ENCODE measurements around the gene CAMK2A. TPM values are rescaled to one million over a fixed set of nuclear protein-coding genes. Genes with fewer than 3 reads are reported as not detected.

Gene CAMK2A
- total RNA-seq, 6 donors from 2014 or later = 0.29 to 2.4 (median 1.8) TPM; not detected in 1

DNA sequence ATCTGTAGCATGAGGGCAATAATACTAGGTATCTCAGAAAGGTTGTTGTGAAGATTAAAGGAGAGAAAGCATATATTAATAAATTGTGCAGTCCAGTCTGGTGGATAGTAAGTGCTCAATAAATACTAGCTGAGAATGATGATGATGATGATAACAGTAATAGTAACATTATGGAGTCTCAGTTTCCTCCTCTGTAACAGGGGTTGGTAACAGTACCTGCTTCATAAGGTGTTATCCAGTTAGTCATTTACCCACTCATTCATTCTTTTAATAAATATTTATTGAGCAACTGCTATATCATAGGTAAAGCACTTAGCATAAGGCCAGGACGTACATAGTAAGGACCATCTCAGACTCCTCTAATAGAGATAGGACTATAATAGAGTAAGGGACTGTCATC lies 92.1 kb downstream of the CAMK2A start:
- 86 to 87% methylated on average over 1 of the region's 1 CpG for WGBS, 2 donors
- Histone ChIP-seq H3K4me3 (no peak overlapping the region), H3K4me1 (no peaks in the 10 kb centered on the region), H3K9me3 (no peaks in the 10 kb centered on the region), H3K27ac (no peak overlapping the region), H3K36me3 (no peaks in the 10 kb centered on the region), H3K27me3 (no peaks in the 10 kb centered on the region)
- DNase-seq = no peak
- no peak for TF ChIP-seq EP300 (IDR thresholded peaks at IDR 0.05)
- no peak for TF ChIP-seq POLR2A (IDR thresholded peaks at IDR 0.05)
- TF ChIP-seq POLR2AphosphoS5 (IDR thresholded peaks at IDR 0.05) = no peak
- TF ChIP-seq, protein P1, sequence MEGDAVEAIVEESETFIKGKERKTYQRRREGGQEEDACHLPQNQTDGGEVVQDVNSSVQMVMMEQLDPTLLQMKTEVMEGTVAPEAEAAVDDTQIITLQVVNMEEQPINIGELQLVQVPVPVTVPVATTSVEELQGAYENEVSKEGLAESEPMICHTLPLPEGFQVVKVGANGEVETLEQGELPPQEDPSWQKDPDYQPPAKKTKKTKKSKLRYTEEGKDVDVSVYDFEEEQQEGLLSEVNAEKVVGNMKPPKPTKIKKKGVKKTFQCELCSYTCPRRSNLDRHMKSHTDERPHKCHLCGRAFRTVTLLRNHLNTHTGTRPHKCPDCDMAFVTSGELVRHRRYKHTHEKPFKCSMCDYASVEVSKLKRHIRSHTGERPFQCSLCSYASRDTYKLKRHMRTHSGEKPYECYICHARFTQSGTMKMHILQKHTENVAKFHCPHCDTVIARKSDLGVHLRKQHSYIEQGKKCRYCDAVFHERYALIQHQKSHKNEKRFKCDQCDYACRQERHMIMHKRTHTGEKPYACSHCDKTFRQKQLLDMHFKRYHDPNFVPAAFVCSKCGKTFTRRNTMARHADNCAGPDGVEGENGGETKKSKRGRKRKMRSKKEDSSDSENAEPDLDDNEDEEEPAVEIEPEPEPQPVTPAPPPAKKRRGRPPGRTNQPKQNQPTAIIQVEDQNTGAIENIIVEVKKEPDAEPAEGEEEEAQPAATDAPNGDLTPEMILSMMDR (IDR thresholded peaks at IDR 0.05) = no peak
- ATAC-seq (ENCODE audit: low FRiP score in 2 of 2) = no peak

DNA sequence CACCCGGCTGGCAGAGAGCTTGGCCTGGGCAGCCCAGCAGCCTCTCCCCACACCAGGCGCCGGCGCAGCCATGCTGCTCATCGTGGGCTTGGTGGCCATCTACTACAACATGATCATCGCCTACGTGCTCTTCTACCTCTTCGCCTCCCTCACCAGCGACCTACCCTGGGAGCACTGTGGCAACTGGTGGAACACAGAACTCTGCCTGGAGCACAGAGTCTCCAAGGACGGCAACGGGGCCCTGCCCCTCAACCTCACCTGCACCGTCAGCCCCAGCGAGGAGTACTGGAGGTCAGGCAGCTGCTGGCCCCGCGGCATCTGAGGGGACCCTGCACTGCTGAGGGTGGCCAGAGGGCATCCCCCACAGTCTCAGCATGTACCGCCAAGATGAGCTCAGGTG lies 92.6 kb downstream of the CAMK2A start:
- ATAC-seq (ENCODE audit: low FRiP score in 2 of 2) (no peak), DNase-seq (peak in 1 of 2 donors; percentile 68)
- TF ChIP-seq POLR2A (IDR thresholded peaks at IDR 0.05) = no peak
- TF ChIP-seq, protein P1 (IDR thresholded peaks at IDR 0.05) = no peak
- no peak for TF ChIP-seq EP300 (IDR thresholded peaks at IDR 0.05)
- no peak for TF ChIP-seq POLR2AphosphoS5 (IDR thresholded peaks at IDR 0.05)
- H3K27ac ChIP-seq = no peak overlapping the region
- no peaks in the 10 kb centered on the region for H3K36me3 ChIP-seq
- H3K4me1 ChIP-seq = no peaks in the 10 kb centered on the region
- 95 to 98% methylated on average over 7 to 16 of the region's 16 CpGs for WGBS, 2 donors
- H3K9me3 ChIP-seq = no peaks in the 10 kb centered on the region
- H3K4me3 ChIP-seq = no peak overlapping the region
- no peaks in the 10 kb centered on the region for H3K27me3 ChIP-seq

DNA sequence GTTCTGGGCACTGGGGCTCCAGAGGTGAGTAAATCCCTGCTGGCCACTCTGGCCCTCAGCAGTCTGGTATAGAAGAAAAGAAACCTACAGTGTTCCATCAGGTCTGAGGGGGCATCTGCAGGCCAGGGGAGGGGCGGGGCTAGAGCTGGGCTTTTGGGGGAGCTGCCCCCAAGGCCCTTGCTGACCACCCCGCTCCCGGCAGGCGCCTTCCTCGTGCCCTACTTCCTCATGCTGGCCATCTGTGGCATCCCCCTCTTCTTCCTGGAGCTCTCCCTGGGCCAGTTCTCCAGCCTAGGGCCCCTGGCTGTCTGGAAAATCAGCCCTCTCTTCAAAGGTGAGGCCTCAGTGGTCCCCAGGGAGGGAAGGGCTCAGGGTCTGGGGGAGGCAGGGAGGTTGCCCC lies 93.1 kb downstream of the CAMK2A start:
- WGBS, 2 donors = 69% methylated on average over 5 of the region's 5 CpGs; no CpG with 5 or more reads in 1 of the 2 donors

DNA sequence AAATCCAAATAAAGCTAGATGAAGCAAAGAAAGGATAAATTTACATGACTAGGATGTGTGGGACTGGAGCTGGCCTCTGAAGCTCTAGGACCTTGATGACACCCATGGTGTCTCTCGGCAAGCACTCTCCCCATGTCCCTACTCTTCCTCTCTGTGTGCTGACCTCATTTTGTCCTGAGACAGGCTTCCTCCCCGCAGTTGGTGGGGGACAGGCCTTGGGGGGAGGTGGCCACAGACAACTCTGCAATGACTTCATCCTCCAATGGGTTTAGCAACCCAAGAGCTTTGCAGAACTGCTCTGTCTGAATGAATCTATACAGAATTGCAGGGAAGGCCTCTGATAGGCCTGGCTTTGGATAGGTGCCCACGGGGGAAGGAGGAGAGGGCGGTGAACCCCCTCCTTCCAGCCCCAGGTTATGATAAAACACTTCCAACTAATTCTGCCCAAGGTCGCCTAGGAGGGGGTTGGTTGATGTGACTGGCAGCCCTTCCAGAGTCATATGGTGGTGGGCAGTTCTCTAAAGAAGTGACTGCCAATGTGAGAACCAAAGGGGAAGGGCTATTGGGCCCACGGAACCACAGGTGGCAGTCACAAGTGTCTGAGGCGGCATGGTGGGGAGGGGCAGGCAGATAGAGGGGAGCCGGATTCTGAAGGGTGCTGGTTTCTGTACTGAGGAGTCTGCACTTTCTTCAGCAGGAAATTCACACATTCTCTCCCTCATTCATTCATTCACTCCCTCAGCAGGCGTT lies 93.7 kb downstream of the CAMK2A start:
- no peak overlapping the region for H3K27ac ChIP-seq
- H3K36me3 ChIP-seq = no peaks in the 10 kb centered on the region
- H3K9me3 ChIP-seq = no peaks in the 10 kb centered on the region
- H3K4me1 ChIP-seq = no peaks in the 10 kb centered on the region
- 78 to 83% methylated on average over 7 to 9 of the region's 9 CpGs for WGBS, 2 donors
- DNase-seq (no peak), ATAC-seq (ENCODE audit: low FRiP score in 2 of 2) (no peak)
- TF ChIP-seq POLR2AphosphoS5 (IDR thresholded peaks at IDR 0.05) = no peak
- no peak for TF ChIP-seq EP300 (IDR thresholded peaks at IDR 0.05)
- TF ChIP-seq, protein P1 (IDR thresholded peaks at IDR 0.05) = no peak
- TF ChIP-seq POLR2A (IDR thresholded peaks at IDR 0.05) = no peak
- peaks cover 0 to under 1% (median 0%) of the 10 kb centered on the region in 4 donors for H3K27me3 ChIP-seq
- H3K4me3 ChIP-seq = no peak overlapping the region

More for the DNA sequence above, 93.1 kb downstream of the CAMK2A start:
- no peaks in the 10 kb centered on the region for H3K27me3 ChIP-seq
- TF ChIP-seq, protein P1 (IDR thresholded peaks at IDR 0.05) = no peak
- TF ChIP-seq POLR2AphosphoS5 (IDR thresholded peaks at IDR 0.05) (no peak), EP300 (IDR thresholded peaks at IDR 0.05) (no peak), POLR2A (IDR thresholded peaks at IDR 0.05) (no peak)
- no peaks in the 10 kb centered on the region for H3K9me3 ChIP-seq
- DNase-seq (peak in 1 of 2 donors; percentile 44), ATAC-seq (ENCODE audit: low FRiP score in 2 of 2) (no peak)
- H3K36me3 ChIP-seq = no peaks in the 10 kb centered on the region
- H3K4me1 ChIP-seq = no peaks in the 10 kb centered on the region
- no peak overlapping the region for H3K4me3 ChIP-seq
- no peak overlapping the region for H3K27ac ChIP-seq

DNA sequence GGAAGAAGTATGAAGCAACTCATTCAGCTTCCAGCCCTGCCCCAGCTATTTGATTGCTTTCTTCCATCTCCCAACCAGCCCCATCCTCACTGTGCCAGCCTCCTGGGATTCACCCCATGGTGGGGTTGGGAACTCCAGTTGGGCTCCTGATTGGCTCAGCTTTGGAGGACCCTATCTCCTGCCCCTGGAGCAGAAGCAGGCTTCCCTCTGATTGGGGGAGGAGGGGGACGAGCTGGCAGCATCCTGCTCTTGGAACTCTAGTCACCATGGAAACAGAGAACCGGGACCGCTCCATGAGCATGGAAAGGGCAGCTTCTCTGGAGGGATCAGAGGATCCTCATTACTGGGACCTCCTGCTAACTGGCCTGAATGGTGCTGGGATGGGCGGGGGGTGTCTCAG lies 97.1 kb downstream of the CAMK2A start:
- H3K4me3 ChIP-seq = no peak overlapping the region
- TF ChIP-seq EP300 (IDR thresholded peaks at IDR 0.05) (no peak), POLR2AphosphoS5 (IDR thresholded peaks at IDR 0.05) (no peak), POLR2A (IDR thresholded peaks at IDR 0.05) (no peak)
- TF ChIP-seq, protein P1 (IDR thresholded peaks at IDR 0.05) = no peak
- 33 to 81% methylated on average over 1 to 4 of the region's 4 CpGs for WGBS, 2 donors
- H3K9me3 ChIP-seq = no peaks in the 10 kb centered on the region
- peaks cover 0 to 6% (median 3%) of the 10 kb centered on the region in 4 donors for H3K4me1 ChIP-seq
- no peak for DNase-seq
- H3K36me3 ChIP-seq = no peaks in the 10 kb centered on the region
- H3K27me3 ChIP-seq = peaks cover 0 to 12% (median 4%) of the 10 kb centered on the region in 4 donors
- H3K27ac ChIP-seq = no peak overlapping the region
- ATAC-seq (ENCODE audit: low FRiP score in 2 of 2) = no peak

Data from upper lobe of left lung (tissue), 6 donors.